Esophagus muscularis mucosa (tissue), 4 donors: ENCODE data around the gene NOS3. TPM values are rescaled to one million over a fixed set of nuclear protein-coding genes. Genes with fewer than 3 reads are reported as not detected.

Source experiments
- DNase-seq: peaks from one replicate; pipeline ENCODE4 v3.0.0-alpha.2; 2017; ENCODE audit errors: extremely low spot score
- H3K27ac ChIP-seq, 4 donors: fragments of 200-600 bp; sonication (generic); replicated peaks in 1 of 4; 1 replicate in 3 of 4; 2 replicates in 1 of 4; pipeline ENCODE4 v1.5.1; 2016 to 2019; ENCODE audit warnings: mild to moderate bottlenecking in 1 of 4
- H3K27me3 ChIP-seq, 4 donors: fragments of 200-600 bp; sonication (generic); one replicate each; pipeline versions ENCODE4 v1.5.1 to v1.6.0; 2016 to 2019
- H3K36me3 ChIP-seq, 4 donors: fragments of 200-600 bp; sonication (generic); one replicate each; pipeline ENCODE4 v1.5.1; 2016 to 2019
- H3K4me1 ChIP-seq, 4 donors: fragments of 200-600 bp; sonication (generic); one replicate each; pipeline ENCODE4 v1.5.1; 2016 to 2019
- H3K4me3 ChIP-seq, 4 donors: fragments of 200-600 bp; sonication (generic); 1 replicate in 2 of 4; 2 replicates in 2 of 4; pipeline ENCODE4 v1.5.1; 2016 to 2019; ENCODE audit warnings: mild to moderate bottlenecking in 4 of 4, moderate library complexity in 1 of 4
- H3K9me3 ChIP-seq, 4 donors: fragments of 200-600 bp; sonication (generic); 1 replicate in 3 of 4; 2 replicates in 1 of 4; pipeline ENCODE4 v1.5.1; 2016 to 2019
- CTCF ChIP-seq, 3 experiments: fragments of 200-600 bp in 2 of 3; fragments of 450-650 bp in 1 of 3; sonication (generic) in 2 of 3; IDR thresholded peaks; one replicate each; pipeline ENCODE4 v1.5.1; 2017 to 2019; ENCODE audit warnings: antibody characterized with exemption in 3 of 3, mild to moderate bottlenecking in 2 of 3, moderate library complexity in 1 of 3
- EP300 ChIP-seq: sonication (generic); formaldehyde crosslinking; IDR thresholded peaks from one replicate; pipeline ENCODE4 v1.6.1; 2017; ENCODE audit warnings: antibody characterized with exemption
- POLR2A ChIP-seq: fragments of 450-650 bp; IDR thresholded peaks from one replicate; pipeline ENCODE4 v1.6.1; 2017; ENCODE audit warnings: antibody characterized with exemption, moderate library complexity, mild to moderate bottlenecking, low read depth
- POLR2AphosphoS5 ChIP-seq, 2 donors: sonication (generic); formaldehyde crosslinking; IDR thresholded peaks; one replicate each; pipeline ENCODE4 v1.6.1; 2017; ENCODE audit warnings: antibody characterized with exemption in 2 of 2
- WGBS: methylation state at CpG from one replicate; pipeline ENCODE4 v1.1.5; 2018; 5-methylcytosine and 5-hydroxymethylcytosine counted together
- intact Hi-C: fragments of 100-400 bp; cut with DNase I; formaldehyde crosslinking; loops from one replicate; pipeline ENCODE4 v1.15.1; 2023
- total RNA-seq, 4 donors: library from RNA; depleted of rRNA; stranded (reverse); fragments of >200 nt; gene quantifications; one replicate each; pipeline versions ENCODE4 v1.1.0 to v1.2.1, GENCODE V29; 2016

NOS3 gene
- total RNA-seq, 4 donors from 2014 or later, result 3.7 to 20.2 (median 16.2) TPM

DNA sequence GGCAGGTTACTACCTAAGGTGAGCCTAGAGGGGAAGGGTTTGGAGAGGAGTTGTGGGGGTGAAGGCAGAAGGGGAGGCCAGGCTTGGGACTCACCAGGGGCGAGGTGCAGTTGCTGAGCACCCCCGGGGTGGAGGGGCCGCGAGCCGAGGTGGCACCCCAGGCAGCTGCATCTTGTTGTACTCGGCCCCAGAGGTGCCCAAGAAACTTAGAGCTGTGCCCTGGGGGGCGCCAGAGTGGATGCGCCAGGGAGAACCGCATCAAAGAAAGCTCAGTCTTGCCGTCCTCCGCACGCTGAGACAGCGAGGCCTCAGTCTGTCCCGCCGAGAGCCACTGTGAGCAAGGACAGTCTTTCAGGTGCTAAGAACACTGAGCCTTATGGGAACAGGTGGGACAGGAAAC lies 26.1 kb downstream of the NOS3 start:
- peaks cover 35 to 43% (median 39%) of the 10 kb centered on the region in 4 donors for H3K4me1 ChIP-seq
- H3K9me3 ChIP-seq, result no peaks in the 10 kb centered on the region
- TF ChIP-seq POLR2AphosphoS5 (IDR thresholded peaks at IDR 0.05) (no peak), EP300 (no peak), POLR2A (no peak), CTCF (IDR thresholded peaks at IDR 0.05) (no peak)
- intact Hi-C loops, result loop anchor here (10.0 kb wide), 1 partner anchor 242 kb away; no protein-coding TSS in a partner anchor
- DNase-seq, result no peak
- H3K27ac ChIP-seq, result no peak overlapping the region
- H3K27me3 ChIP-seq, result peaks cover 0 to 91% (median 41%) of the 10 kb centered on the region in 4 donors
- peaks cover 0 to 24% (median 0%) of the 10 kb centered on the region in 4 donors for H3K36me3 ChIP-seq
- no peak overlapping the region for H3K4me3 ChIP-seq
- 93% methylated on average over 15 of the region's 15 CpGs for WGBS

DNA sequence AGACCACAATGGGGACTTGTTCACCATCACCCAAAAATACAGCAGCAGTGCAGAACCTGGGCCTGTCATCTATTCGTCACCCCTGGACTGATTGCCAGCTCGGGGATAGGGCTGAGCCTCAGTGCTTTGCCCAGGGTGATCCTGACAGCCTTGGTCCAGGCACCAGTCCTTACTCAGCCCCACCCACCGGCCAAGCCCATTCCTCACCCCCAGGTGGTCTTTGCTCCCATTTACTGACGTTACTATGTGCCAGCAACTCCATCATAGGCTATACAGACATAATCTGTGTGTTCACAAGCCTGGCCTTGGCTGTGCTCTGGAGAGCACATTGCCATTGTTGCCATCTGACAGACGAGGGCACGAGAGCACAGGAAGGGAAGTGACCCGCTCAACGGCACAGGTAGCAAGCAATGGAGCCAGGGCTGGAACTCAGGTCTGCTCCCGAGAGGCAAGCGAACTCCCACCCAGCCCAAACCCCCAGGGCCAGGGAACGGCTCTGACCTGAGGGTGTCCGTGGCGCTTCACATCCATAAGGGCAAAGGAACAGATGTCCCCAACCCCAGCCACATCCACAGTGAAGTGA lies 26.6 kb downstream of the NOS3 start:
- DNase-seq, result no peak
- no peak overlapping the region for H3K27ac ChIP-seq
- no peak overlapping the region for H3K4me3 ChIP-seq
- intact Hi-C loops, result loop anchor here (10.0 kb wide), 1 partner anchor 243 kb away; no protein-coding TSS in a partner anchor
- no peaks in the 10 kb centered on the region for H3K9me3 ChIP-seq
- H3K36me3 ChIP-seq, result peaks cover 0 to 24% (median 0%) of the 10 kb centered on the region in 4 donors
- 58% methylated on average over 8 of the region's 13 CpGs for WGBS
- peaks cover 35 to 39% (median 37%) of the 10 kb centered on the region in 4 donors for H3K4me1 ChIP-seq
- H3K27me3 ChIP-seq, result peaks cover 0 to 87% (median 41%) of the 10 kb centered on the region in 4 donors
- TF ChIP-seq EP300, result no peak
- no peak for TF ChIP-seq POLR2AphosphoS5 (IDR thresholded peaks at IDR 0.05)
- no peak for TF ChIP-seq CTCF (IDR thresholded peaks at IDR 0.05)
- TF ChIP-seq POLR2A, result no peak

- H3K36me3 ChIP-seq, result peaks cover 0 to 20% (median 0%) of the 10 kb centered on the region in 4 donors
- H3K4me1 ChIP-seq, result peaks cover 31 to 34% (median 32%) of the 10 kb centered on the region in 4 donors
- no peaks in the 10 kb centered on the region for H3K9me3 ChIP-seq
- no peak for TF ChIP-seq POLR2A
- TF ChIP-seq POLR2AphosphoS5 (IDR thresholded peaks at IDR 0.05), result no peak
- peak; percentile 80 to 95 (median 84) for TF ChIP-seq CTCF (IDR thresholded peaks at IDR 0.05)
- 12% methylated on average over 16 of the region's 34 CpGs for WGBS
- no peak overlapping the region for H3K27ac ChIP-seq
- DNase-seq, result no peak
- peaks cover 0 to 81% (median 37%) of the 10 kb centered on the region in 4 donors for H3K27me3 ChIP-seq
- peak overlapping the region; percentile 29 to 41 (median 35) for H3K4me3 ChIP-seq
- intact Hi-C loops, result loop anchor here (10.0 kb wide), 1 partner anchor 243 kb away; no protein-coding TSS in a partner anchor
Observed at GRCh38 chr7:151017953-151018420, 27.2 kb downstream of the NOS3 start.

DNA sequence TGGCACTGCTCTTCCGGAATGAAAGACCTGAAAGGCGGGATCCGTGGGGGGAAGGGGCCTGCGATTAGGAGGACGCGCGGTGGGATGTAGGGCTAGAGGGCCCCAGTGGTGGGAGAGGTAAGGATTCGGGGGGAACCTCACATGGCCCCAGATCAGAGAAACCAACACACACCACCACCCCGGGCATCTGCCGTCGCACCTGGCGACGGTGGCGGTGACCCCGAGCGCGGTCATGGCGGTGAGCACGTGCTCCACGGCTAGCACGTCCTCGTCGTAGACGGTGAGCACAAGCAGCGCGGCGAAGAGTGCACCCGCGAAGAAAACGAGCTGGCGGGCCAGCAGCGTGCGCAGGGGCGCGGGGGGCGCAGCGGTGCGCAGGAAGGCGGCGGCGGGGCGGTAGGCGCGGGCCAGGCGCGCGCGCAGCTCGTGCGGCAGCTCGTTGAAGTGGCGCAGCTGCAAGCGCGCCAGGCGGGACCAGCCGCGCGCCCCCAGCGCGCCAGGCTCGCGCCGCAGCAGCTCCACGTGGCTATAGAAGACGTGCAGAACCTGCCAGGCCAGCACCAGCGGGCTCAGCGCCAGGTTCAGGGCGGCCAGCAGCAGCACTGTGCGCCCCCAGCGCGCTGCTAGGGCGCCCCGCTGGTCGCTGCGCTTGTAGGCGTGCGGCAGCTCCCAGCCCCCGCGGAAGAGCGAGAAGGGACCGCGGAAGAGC lies 27.8 kb downstream of the NOS3 start:
- peak overlapping the region; percentile 29 to 41 (median 35) for H3K4me3 ChIP-seq
- DNase-seq, result no peak
- H3K36me3 ChIP-seq, result peaks cover 0 to 14% (median 0%) of the 10 kb centered on the region in 4 donors
- H3K27me3 ChIP-seq, result peaks cover 0 to 80% (median 31%) of the 10 kb centered on the region in 4 donors
- peaks cover 25 to 28% (median 26%) of the 10 kb centered on the region in 4 donors for H3K4me1 ChIP-seq
- TF ChIP-seq CTCF (IDR thresholded peaks at IDR 0.05) (no peak), POLR2AphosphoS5 (IDR thresholded peaks at IDR 0.05) (no peak), POLR2A (no peak), EP300 (no peak)
- intact Hi-C loops, result loop anchor here (10.0 kb wide), 1 partner anchor 244 kb away; no protein-coding TSS in a partner anchor
- 7% methylated on average over 26 of the region's 82 CpGs for WGBS
- H3K9me3 ChIP-seq, result no peaks in the 10 kb centered on the region
- no peak overlapping the region for H3K27ac ChIP-seq
